ENCODE data around the gene CENPV.

CENPV gene

DNA sequence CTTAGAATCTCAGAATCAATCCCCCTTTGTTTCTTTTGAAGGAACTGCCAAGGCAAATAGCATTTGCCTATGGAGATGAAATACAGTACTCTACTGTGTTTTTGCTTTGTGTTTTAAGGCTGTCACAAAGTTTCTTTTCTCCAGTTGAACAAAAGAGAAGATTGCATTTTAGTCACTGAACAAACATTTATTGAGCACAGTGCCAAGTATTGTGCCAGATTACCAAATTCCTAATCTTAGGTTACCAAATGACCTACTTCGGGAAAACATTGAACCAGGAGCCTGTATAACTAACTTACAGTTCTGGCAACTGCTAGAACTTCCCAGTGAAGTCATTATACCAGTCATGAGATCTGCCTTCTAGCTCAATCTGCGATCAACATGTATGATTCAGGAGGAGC is 24.7 kb upstream of the CENPV start:
- TF ChIP-seq, protein P1, sequence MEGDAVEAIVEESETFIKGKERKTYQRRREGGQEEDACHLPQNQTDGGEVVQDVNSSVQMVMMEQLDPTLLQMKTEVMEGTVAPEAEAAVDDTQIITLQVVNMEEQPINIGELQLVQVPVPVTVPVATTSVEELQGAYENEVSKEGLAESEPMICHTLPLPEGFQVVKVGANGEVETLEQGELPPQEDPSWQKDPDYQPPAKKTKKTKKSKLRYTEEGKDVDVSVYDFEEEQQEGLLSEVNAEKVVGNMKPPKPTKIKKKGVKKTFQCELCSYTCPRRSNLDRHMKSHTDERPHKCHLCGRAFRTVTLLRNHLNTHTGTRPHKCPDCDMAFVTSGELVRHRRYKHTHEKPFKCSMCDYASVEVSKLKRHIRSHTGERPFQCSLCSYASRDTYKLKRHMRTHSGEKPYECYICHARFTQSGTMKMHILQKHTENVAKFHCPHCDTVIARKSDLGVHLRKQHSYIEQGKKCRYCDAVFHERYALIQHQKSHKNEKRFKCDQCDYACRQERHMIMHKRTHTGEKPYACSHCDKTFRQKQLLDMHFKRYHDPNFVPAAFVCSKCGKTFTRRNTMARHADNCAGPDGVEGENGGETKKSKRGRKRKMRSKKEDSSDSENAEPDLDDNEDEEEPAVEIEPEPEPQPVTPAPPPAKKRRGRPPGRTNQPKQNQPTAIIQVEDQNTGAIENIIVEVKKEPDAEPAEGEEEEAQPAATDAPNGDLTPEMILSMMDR (IDR thresholded peaks at IDR 0.05; ENCODE audit: low read length, missing control alignments), result no peak
- H3K4me3 ChIP-seq (replicated peaks; ENCODE audit: low read depth, low read length), result no peak overlapping the region
- peak; percentile 78 for DNase-seq (ENCODE audit: low read depth)

GRCh38 chr17:16374146-16374938 is 21.1 kb upstream of the CENPV start:
- peak; percentile 89 for DNase-seq (ENCODE audit: low read depth)
- no peak overlapping the region for H3K4me3 ChIP-seq (replicated peaks; ENCODE audit: low read depth, low read length)
- TF ChIP-seq, protein P1 (IDR thresholded peaks at IDR 0.05; ENCODE audit: low read length, missing control alignments), result no peak

- peak; percentile 62 for DNase-seq (ENCODE audit: low read depth)
- TF ChIP-seq, protein P1 (IDR thresholded peaks at IDR 0.05; ENCODE audit: low read length, missing control alignments), result no peak
- no peak overlapping the region for H3K4me3 ChIP-seq (replicated peaks; ENCODE audit: low read depth, low read length)
Observed at GRCh38 chr17:16371742-16372141, 18.5 kb upstream of the CENPV start.

GRCh38 chr17:16364625-16365024 is 11.4 kb upstream of the CENPV start:
- TF ChIP-seq, protein P1 (IDR thresholded peaks at IDR 0.05; ENCODE audit: low read length, missing control alignments), result no peak
- H3K4me3 ChIP-seq (replicated peaks; ENCODE audit: low read depth, low read length), result no peak overlapping the region
- no peak for DNase-seq (ENCODE audit: low read depth)

DNA sequence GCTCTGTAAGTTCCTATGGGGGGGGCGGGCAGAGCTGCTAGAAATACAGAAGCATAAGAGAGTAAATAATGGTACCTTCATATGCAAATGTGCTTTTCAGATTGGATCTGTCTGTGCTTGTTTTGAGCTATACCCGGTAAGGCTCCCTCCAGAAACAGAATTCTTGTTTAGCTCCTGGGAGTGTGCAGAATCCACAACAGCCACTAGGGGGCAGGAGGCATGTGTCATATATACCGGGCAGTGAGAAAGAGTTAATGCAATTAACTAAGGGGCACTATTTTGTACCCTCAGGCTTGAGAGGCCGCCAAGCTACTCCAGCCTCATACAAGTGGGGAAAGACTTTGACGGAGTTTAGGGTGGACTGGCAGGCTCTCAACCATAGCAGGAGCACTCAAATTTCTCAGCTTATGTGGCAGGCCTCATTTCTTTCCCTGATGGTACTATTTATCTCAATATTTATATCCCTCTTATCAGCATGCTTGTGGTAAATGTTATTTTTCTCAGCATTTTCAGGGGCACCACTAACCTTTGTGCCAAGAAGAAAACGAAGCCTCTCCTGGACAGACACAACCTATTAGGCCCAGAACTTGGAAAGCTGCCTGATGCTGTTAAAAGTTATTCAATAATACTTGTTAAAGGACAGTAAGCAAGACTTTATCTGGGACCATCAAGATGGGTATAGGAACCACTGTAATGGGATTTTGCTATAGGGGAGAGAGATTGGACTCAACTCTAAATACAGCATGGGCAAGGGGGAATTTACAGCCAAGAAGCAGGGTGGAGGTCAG is 10.7 kb upstream of the CENPV start:
- TF ChIP-seq, protein P1 (IDR thresholded peaks at IDR 0.05; ENCODE audit: low read length, missing control alignments), result peak; percentile 97
- no peak overlapping the region for H3K4me3 ChIP-seq (replicated peaks; ENCODE audit: low read depth, low read length)
- DNase-seq (ENCODE audit: low read depth), result peak; percentile 81

GRCh38 chr17:16361874-16362273 is 8.6 kb upstream of the CENPV start:
- DNase-seq (ENCODE audit: low read depth), result no peak
- TF ChIP-seq, protein P1 (IDR thresholded peaks at IDR 0.05; ENCODE audit: low read length, missing control alignments), result no peak

More at GRCh38 chr17:16361874-16362273, 8.6 kb upstream of the CENPV start:
- no peak overlapping the region for H3K4me3 ChIP-seq (replicated peaks; ENCODE audit: low read depth, low read length)

All from fibroblast of pulmonary artery (primary cell).